Glutamatergic neuron (in vitro differentiated cells): Measurements from ENCODE around the gene TMEM59. TPM values are rescaled to one million over a fixed set of nuclear protein-coding genes. Genes with fewer than 3 reads are reported as not detected.

ENCODE experiments used
- microRNA-seq: library from miRNA; unstranded; fragments of <30 nt; microRNA quantifications from one replicate; pipeline ENCODE4, GENCODE V29; 2020; ENCODE audit not compliant: unreplicated experiment
- total RNA-seq: library from RNA; stranded (reverse); fragmentation: NEBNext Ultra II Directional; extraction: Animal tissue kit (Norgen Biotek cat#: 25700); gene quantifications from one replicate; pipeline ENCODE4 v1.2.1, GENCODE V29; 2021; ENCODE audit not compliant: unreplicated experiment

Gene TMEM59
- total RNA-seq, 1 donor from 2014 or later: 309 TPM

Small RNAs within 50 kb of the gene (microRNA-seq; reads per million reads assigned to microRNA genes)
- gene MIR4781: 3.0 reads per million, percentile 22 among the genes with 10 or more reads in this experiment

Other genes starting within 250 kb of the TMEM59 start
- gene NDC1, start 214.9 kb downstream of the TMEM59 start, total RNA-seq: 10.6 TPM
- 39.3 TPM for gene YIPF1, start 163.4 kb downstream of the TMEM59 start, total RNA-seq
- not detected for gene DIO1, start 159.0 kb downstream of the TMEM59 start, total RNA-seq
- 11.3 TPM for gene IFT25, start 107.5 kb downstream of the TMEM59 start, total RNA-seq
- gene LRRC42, start 106.9 kb downstream of the TMEM59 start, total RNA-seq: 37.5 TPM
- not detected for gene LDLRAD1, start 35.0 kb downstream of the TMEM59 start, total RNA-seq
- gene TCEANC2, start 404 bp upstream of the TMEM59 start, total RNA-seq: 10.7 TPM
- not detected for gene CDCP2, start 99.8 kb upstream of the TMEM59 start, total RNA-seq
- 6.8 TPM for gene CYB5RL, start 146.8 kb upstream of the TMEM59 start, total RNA-seq
- gene MRPL37, start 147.0 kb upstream of the TMEM59 start, total RNA-seq: 50.9 TPM